Measurements from ENCODE around the gene CDH2. TPM values are rescaled to one million over a fixed set of nuclear protein-coding genes. Genes with fewer than 3 reads are reported as not detected.

Gene CDH2
- total RNA-seq, 1 donor from 2014 or later: 1.8 TPM

DNA sequence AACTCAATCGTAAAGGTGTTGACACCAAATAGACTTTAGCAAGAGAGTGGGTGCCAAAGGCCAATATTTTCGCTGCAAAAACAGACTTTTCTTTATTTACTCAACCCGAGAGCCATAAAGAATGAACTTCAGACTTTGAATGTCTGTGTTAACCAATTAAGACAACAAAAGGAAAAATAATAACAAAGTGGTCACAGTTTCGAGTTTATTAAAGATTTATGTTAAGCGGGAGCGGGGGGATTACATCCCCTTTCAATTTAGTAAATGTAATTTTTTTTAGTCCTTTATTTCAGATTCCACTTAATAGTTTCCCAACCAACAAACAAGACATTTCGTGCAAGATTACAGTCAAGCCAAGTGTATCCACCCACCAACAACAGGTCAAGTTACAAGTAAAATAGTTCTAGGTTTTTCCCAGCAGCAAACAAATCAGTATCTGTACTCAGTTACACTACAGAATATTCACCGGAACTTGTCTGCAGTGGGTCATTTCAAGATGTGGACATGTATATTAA, 9.0 kb downstream of the CDH2 start:
- no peaks in the 10 kb centered on the region for H3K36me3 ChIP-seq
- DNase-seq (no peak), ATAC-seq (no peak)
- H3K27ac ChIP-seq: no peak overlapping the region
- no peaks in the 10 kb centered on the region for H3K4me1 ChIP-seq
- no peaks in the 10 kb centered on the region for H3K9me3 ChIP-seq
- TF ChIP-seq, protein P1, sequence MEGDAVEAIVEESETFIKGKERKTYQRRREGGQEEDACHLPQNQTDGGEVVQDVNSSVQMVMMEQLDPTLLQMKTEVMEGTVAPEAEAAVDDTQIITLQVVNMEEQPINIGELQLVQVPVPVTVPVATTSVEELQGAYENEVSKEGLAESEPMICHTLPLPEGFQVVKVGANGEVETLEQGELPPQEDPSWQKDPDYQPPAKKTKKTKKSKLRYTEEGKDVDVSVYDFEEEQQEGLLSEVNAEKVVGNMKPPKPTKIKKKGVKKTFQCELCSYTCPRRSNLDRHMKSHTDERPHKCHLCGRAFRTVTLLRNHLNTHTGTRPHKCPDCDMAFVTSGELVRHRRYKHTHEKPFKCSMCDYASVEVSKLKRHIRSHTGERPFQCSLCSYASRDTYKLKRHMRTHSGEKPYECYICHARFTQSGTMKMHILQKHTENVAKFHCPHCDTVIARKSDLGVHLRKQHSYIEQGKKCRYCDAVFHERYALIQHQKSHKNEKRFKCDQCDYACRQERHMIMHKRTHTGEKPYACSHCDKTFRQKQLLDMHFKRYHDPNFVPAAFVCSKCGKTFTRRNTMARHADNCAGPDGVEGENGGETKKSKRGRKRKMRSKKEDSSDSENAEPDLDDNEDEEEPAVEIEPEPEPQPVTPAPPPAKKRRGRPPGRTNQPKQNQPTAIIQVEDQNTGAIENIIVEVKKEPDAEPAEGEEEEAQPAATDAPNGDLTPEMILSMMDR (IDR thresholded peaks at IDR 0.05): no peak
- no peak overlapping the region for H3K4me3 ChIP-seq
- no peaks in the 10 kb centered on the region for H3K27me3 ChIP-seq
- intact Hi-C loops (cut with DNase I): no loop called here

DNA sequence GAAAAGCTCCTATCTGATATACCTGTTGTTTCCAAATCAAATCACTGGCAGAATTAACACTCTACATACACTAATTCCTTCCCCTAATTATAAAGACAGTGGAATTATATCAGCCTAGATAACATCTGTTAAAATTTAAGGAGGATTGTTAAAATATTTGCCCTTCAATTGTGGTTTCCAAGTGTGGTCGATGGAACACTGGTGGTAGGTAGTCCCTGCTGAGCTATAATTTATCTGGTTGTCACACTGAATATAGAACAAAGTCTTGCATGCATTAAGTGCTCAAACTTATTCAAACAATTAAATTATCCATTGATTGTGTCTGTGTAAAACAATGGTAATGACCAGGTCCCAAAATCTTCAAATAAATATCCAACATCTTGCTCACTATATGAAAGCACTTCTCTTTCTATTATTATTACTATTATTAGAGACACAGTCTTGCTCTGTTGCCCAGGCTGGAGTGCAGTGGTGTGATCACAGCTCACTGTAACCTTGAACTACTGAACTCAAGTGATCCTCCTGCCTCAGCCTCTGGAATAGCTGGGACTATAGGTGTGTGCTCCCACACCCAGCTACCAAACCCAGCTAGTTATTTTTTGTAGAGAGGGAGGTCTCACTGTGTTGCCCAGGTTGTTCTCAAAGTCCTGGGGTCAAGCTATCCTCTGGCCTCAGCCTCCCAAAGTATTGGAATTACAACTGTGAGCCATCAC, 12.0 kb downstream of the CDH2 start:
- Histone ChIP-seq H3K27me3 (no peaks in the 10 kb centered on the region), H3K9me3 (no peaks in the 10 kb centered on the region), H3K36me3 (no peaks in the 10 kb centered on the region), H3K4me1 (no peaks in the 10 kb centered on the region), H3K27ac (no peak overlapping the region), H3K4me3 (no peak overlapping the region)
- intact Hi-C loops (cut with DNase I): no loop called here
- ATAC-seq (no peak), DNase-seq (no peak)
- TF ChIP-seq, protein P1 (IDR thresholded peaks at IDR 0.05): no peak

DNA sequence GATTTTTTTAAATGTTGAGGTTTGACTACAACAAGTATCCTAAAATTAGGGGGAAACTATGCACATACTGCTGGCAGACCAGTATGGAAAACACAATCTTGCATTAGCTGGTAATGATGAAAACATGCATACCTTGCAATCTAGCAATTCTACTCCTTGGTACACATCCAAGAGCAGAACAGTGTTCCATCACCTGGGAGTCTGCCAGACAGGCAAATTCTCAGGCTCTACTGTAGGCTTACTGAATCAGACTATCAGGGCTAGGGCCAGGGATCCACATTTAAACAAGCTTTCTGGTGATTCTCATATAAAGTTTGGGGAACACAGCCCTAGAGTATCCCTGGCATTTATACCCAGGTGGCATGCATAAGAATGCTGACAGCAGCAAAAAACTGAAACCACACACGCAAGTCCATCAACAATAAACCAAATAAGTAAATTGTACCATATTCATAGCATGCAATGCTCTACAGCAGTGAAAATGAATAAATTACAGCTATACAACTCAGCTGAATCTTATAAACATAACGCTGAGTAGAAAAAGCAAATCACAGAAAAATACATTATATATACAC, 13.6 kb downstream of the CDH2 start:
- Histone ChIP-seq H3K27ac (no peak overlapping the region), H3K9me3 (no peaks in the 10 kb centered on the region), H3K4me1 (no peaks in the 10 kb centered on the region), H3K4me3 (no peak overlapping the region), H3K36me3 (no peaks in the 10 kb centered on the region), H3K27me3 (no peaks in the 10 kb centered on the region)
- ATAC-seq (no peak), DNase-seq (no peak)
- TF ChIP-seq, protein P1 (IDR thresholded peaks at IDR 0.05): no peak
- intact Hi-C loops (cut with DNase I): no loop called here

DNA sequence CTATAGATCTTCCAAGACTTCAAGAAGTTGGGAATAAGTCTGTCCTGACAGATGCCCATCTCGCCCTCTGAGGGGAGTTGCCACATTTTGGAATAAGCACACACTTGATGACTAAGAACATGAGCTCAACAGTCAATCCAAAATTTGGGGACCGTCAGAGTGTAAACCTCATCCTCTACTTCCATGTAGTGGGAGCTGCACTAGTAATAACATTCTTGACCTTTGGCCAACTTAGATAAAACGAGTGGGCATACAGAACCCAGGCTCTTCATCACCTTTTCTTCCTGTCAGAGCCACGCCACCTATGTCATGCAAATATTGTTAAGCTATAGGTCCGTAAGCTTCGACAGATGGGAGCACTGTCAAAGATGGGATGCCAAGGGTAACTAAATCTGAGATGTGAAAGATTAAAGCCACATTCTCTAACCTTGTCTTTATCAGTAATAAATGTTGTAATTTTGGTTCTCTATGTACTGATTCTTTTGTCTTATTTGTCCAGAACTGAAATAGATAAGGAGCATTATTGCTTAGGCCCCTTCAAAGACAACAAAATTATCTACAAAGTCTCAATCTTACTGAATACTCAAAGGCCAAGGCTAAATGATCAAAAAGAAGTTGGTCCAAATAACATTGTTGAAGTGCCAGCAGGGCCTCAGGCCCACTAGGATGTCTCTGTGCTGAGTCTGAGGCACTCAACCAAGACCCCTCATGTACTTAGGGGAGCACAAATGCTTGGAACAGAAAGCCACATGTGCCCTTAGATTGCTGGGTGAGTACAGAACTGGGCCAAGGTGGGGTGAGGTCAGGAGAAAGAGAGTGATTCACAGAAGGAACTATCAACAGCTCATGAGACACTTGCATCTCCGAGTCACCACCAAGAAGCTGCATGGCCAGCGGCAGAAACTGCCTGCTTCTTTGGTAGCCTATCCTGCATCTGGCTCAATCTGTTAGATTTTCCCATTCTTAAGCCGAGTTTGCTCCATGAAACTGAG, 15.0 kb downstream of the CDH2 start:
- Histone ChIP-seq H3K27ac (no peak overlapping the region), H3K36me3 (no peaks in the 10 kb centered on the region), H3K4me3 (no peak overlapping the region), H3K4me1 (no peaks in the 10 kb centered on the region), H3K9me3 (no peaks in the 10 kb centered on the region), H3K27me3 (no peaks in the 10 kb centered on the region)
- ATAC-seq: no peak
- DNase-seq: no peak
- TF ChIP-seq, protein P1 (IDR thresholded peaks at IDR 0.05): no peak
- intact Hi-C loops (cut with DNase I): no loop called here

DNA sequence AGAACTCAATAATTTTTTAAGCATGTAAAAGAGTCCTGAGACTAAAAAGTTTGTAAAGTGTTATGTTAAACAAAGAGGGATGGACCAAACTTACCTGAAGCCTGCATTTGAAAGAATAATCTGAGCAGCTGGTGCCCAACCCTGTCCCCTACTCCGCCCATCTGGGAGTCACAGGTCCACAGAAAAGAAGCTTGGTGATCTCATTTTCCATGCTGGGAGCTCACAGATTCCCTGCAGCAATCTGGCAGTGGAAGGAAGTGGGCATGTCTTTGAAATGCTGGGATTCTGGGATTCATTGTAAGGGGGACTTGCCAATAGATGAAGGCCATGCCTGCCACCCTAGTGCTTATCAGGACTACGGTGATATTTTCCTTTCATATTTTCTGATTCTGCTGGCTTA, 17.9 kb downstream of the CDH2 start:
- TF ChIP-seq, protein P1 (IDR thresholded peaks at IDR 0.05): no peak
- no peaks in the 10 kb centered on the region for H3K9me3 ChIP-seq
- DNase-seq: no peak
- no peak overlapping the region for H3K27ac ChIP-seq
- no peak overlapping the region for H3K4me3 ChIP-seq
- no peaks in the 10 kb centered on the region for H3K4me1 ChIP-seq
- intact Hi-C loops (cut with DNase I): no loop called here
- H3K36me3 ChIP-seq: no peaks in the 10 kb centered on the region
- no peaks in the 10 kb centered on the region for H3K27me3 ChIP-seq
- ATAC-seq: no peak

Measured in upper lobe of right lung (tissue), 1 donor.